Ishikawa (cell line): ENCODE results near the gene MRPL44.

Experiments
- EGR1 ChIP-seq: IDR thresholded peaks from 2 replicates; pipeline ENCODE4 v1.6.1; 2012
- MAX ChIP-seq: IDR thresholded peaks from 2 replicates; pipeline ENCODE4 v1.6.1; 2012
- TCF12 ChIP-seq: IDR thresholded peaks from 2 replicates; pipeline ENCODE4 v1.6.1; 2012; ENCODE audit warnings: low read depth

- TF ChIP-seq MAX (no peak), EGR1 (no peak), TCF12 (no peak)
These were observed 11.5 kb upstream of the MRPL44 start for GRCh38 chr2:223945755-223946154.
